Brain microvascular endothelial cell (primary cell): Measurements from ENCODE around the gene CXCL12.

Experiments used
- DNase-seq: peaks from one replicate; pipeline ENCODE4 v3.0.0-alpha.2; 2020
- H3K27ac ChIP-seq: fragments of 250-450 bp; sonication (Bioruptor Pico); 2 replicates; pipeline ENCODE4 v1.5.1; 2020; ENCODE audit warnings: mild to moderate bottlenecking, moderate library complexity
- H3K27me3 ChIP-seq: fragments of 250-450 bp; sonication (Bioruptor Pico); replicated peaks from 2 replicates; pipeline ENCODE4 v1.5.1; 2020; ENCODE audit warnings: mild to moderate bottlenecking
- H3K36me3 ChIP-seq: fragments of 250-450 bp; sonication (Bioruptor Pico); replicated peaks from 2 replicates; pipeline ENCODE4 v1.5.1; 2020; ENCODE audit warnings: mild to moderate bottlenecking
- H3K4me3 ChIP-seq: 2 replicates; pipeline ENCODE4 v1.5.1; 2011; ENCODE audit warnings: low read depth, mild to moderate bottlenecking, control low read depth, low read length, moderate library complexity
- in situ Hi-C: cut with HindIII; loops from 2 replicates; pipeline ENCODE4 v1.10.0; 2017; ENCODE audit warnings: low sequenced_read_pairs, low pct_ligation_motif_present
- TF ChIP-seq, protein P1 (sequence below): IDR thresholded peaks from 2 replicates; pipeline ENCODE4 v1.5.1; 2011; ENCODE audit warnings: low read depth, mild to moderate bottlenecking, moderate library complexity, low read length, control low read depth, inconsistent platforms; ENCODE audit errors: missing control alignments

Gene CXCL12

DNA sequence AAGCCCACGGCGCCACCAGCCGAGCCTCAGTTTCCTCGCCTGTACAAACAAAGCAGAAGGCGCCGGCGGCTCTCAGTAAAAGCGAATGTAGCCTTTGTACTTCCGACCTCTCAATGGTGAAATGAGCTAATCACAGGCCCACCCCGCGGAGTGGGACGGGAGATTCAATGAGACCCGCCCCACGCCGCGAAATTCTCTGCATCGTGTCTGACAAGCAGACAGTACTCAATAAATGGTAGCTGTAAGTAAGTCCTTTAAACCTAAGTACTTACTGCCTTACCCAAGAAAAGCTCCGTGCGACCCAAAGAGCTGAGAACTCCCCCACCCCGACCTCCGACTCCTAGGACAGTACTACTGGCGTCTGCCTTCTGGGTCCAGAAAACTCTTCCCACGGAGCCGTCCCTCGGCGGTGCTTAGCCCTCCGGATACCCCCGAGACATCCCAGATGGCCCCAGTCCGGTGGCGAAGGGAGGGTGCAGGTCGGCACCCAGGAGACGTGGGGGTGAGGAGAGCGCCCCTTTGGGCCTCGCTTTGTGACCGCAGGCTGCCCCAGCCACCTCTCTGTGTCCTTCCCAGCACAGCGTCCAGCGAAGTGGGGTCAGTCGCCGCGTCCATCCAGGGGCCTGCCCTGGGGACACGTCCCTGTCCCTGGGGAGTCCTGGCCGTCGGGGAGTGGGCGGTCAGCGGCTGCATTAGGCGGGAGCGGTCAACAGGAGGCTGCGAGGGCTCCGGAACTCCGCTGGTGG, 972 bp upstream of the CXCL12 start:
- no peaks in the 10 kb centered on the region for H3K36me3 ChIP-seq
- in situ Hi-C loops, result no loop called here
- no peak for DNase-seq
- no peaks in the 10 kb centered on the region for H3K27me3 ChIP-seq
- TF ChIP-seq, protein P1, sequence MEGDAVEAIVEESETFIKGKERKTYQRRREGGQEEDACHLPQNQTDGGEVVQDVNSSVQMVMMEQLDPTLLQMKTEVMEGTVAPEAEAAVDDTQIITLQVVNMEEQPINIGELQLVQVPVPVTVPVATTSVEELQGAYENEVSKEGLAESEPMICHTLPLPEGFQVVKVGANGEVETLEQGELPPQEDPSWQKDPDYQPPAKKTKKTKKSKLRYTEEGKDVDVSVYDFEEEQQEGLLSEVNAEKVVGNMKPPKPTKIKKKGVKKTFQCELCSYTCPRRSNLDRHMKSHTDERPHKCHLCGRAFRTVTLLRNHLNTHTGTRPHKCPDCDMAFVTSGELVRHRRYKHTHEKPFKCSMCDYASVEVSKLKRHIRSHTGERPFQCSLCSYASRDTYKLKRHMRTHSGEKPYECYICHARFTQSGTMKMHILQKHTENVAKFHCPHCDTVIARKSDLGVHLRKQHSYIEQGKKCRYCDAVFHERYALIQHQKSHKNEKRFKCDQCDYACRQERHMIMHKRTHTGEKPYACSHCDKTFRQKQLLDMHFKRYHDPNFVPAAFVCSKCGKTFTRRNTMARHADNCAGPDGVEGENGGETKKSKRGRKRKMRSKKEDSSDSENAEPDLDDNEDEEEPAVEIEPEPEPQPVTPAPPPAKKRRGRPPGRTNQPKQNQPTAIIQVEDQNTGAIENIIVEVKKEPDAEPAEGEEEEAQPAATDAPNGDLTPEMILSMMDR, result peak; percentile 4
- peak overlapping the region; percentile 56 for H3K4me3 ChIP-seq
- H3K27ac ChIP-seq, result no peak overlapping the region

DNA sequence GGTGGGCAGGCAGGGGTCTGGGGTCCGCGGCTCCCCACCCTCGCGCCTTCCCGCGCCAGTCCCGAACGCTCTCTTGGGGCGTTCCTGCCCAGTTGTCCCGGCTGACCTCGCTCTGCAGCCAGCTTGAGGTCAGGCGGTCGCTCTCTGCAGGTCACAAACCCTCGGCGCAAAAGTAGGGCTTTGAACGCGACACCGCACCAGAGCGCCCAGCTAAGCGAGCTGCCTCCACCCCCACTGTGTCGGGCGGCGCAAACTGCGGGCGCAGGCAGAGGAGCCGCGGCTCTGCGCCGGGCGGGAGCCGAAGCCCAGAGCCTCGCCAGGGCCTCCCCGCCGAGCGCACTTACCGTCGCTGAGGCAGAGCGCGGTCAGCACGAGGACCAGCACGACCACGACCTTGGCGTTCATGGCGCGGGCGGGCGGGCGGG, 284 bp downstream of the CXCL12 start:
- Histone ChIP-seq H3K27me3 (no peaks in the 10 kb centered on the region), H3K27ac (no peak overlapping the region), H3K36me3 (no peaks in the 10 kb centered on the region), H3K4me3 (peak overlapping the region; percentile 56)
- DNase-seq, result no peak
- TF ChIP-seq, protein P1, result no peak
- in situ Hi-C loops, result no loop called here

DNA sequence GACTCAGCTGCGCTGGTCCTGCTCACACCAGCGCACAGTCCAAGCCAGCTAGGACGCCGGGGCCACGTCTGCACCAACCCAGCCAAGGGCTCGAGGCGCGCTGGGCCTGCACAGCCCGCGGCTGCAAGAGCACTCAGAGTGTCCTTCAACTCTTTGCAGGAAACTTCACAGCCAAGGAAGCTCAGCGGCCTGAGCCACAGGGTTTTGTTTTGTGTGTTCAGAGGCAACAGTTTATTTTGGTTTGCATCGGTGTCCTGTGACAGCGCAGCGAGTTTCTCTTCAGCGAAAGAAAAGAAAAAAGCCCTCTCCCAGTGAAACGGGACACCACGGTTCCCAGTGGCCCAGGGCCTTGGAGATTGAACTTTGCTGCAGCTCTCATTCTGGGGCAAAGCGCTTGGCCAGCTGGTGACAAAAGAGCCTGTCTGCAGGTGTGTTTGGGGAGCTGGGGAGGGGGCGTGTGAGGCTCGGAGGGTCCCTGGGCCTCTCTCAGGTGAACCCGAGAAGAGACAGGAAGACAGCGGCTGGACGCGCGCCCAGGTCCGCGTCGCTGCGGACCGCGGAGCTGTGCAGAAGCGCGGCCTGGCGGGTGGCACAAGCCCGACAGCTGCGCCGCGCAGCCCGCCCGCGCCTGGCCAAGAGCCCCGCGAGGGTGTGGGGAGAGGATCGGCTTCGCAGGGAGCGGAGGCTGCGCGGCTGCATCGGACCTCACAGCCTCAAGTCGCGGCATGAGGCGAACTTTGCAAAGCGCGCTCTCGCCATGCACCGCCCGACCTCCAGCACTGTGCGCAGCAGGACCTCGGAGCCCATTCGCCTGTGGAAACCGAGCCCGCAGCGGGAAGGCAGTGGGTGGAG, 922 bp downstream of the CXCL12 start:
- TF ChIP-seq, protein P1, result no peak
- Histone ChIP-seq H3K36me3 (no peaks in the 10 kb centered on the region), H3K27ac (no peak overlapping the region), H3K27me3 (no peaks in the 10 kb centered on the region), H3K4me3 (peak overlapping the region; percentile 56)
- DNase-seq, result peak; percentile 9
- in situ Hi-C loops, result no loop called here

DNA sequence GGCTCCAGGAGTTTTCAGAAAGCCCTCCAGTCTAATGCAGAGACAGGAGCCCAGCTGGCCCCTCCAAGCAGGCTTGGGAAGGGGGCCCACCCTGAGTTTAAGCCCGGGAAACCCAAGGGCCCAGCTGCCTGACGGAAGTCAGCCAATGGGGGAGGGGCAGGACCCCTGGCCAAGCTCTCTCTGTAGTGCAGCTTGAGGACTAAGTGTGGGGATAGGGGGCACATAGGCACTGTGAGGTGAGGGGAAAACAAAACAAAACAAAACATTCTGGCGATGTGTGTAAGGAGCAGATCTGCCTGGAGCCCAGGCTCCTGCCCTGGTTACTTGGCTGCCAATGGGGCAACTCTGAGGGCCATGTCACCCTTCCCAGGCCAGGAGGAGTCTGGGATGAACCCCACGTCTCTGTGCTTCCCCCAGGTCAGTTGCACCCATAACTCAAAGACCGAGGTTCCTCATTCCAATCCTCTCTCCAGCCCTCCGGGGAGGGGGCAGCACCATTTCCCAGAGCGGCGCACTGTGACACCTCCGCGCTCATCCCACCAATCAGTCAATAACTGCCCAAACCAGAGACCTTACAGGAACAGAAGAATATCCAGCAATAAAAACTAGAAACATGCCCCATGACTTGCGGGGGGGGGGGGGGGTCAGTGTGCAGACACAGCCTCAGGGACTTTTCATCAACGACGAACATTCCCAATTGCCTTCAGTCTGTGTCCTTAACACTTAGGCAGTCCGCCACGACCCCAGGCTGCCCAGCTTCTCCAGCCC, 1.7 kb downstream of the CXCL12 start:
- Histone ChIP-seq H3K36me3 (no peaks in the 10 kb centered on the region), H3K4me3 (peak overlapping the region; percentile 56), H3K27ac (no peak overlapping the region), H3K27me3 (no peaks in the 10 kb centered on the region)
- in situ Hi-C loops, result no loop called here
- no peak for DNase-seq
- TF ChIP-seq, protein P1, result no peak

DNA sequence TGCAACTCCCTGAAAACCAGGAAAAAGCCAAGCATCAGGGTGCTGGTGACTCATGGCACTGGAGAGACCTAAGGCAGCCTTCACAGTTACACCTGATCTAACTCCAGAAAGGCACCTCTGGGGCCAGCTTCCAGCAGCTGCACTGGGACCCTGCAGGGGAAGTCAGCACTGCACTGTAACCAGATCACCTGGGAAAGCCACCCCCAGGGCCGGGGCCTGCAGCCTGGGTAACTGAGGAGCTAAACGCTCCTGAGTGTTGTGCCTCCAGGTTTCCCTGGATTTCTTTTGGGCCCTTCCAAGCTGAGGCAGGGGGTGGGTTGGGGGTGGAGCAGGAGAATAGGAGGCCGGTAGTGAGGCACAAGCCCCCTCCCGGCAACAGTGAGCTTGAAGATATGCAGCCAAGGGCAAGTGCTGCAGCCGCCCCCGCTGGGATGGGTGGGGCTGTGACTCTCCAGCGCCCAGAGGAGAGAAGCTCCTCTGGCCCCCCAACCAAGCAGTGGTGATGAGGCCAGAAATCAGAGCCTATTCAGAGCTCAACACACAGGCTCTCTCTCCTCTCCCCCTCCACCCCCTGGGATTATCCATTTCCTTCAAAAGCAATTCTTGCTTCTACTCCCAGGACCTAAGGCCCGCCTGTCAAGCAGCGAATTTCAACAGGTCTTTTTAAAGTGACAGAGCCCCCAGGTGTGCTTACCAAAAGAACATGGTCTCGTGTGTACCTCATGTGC, 2.6 kb downstream of the CXCL12 start:
- Histone ChIP-seq H3K27ac (no peak overlapping the region), H3K27me3 (no peaks in the 10 kb centered on the region), H3K36me3 (no peaks in the 10 kb centered on the region), H3K4me3 (no peak overlapping the region)
- DNase-seq, result no peak
- in situ Hi-C loops, result no loop called here
- TF ChIP-seq, protein P1, result no peak
